ENCODE measurements around the gene PRUNE2.

PRUNE2 gene

GRCh38 chr9:76902395-76902794, 3.5 kb downstream of the PRUNE2 start:
- no peak for DNase-seq

GRCh38 chr9:76901801-76902200, 4.1 kb downstream of the PRUNE2 start:
- DNase-seq = peak in 4 of 58 donors; percentile 7 to 41 (median 28)

- DNase-seq = no peak
These were observed 5.0 kb downstream of the PRUNE2 start for GRCh38 chr9:76900884-76901440.

GRCh38 chr9:76898786-76899185, 7.1 kb downstream of the PRUNE2 start:
- no peak for DNase-seq

- no peak for DNase-seq
These were observed 7.9 kb downstream of the PRUNE2 start for GRCh38 chr9:76897804-76898525.

GRCh38 chr9:76896035-76896434, 9.9 kb downstream of the PRUNE2 start:
- no peak for DNase-seq

GRCh38 chr9:76895186-76895585, 10.7 kb downstream of the PRUNE2 start:
- DNase-seq = no peak

- peak in 14 of 58 donors; percentile 7 to 71 (median 37) for DNase-seq
These were observed 11.7 kb downstream of the PRUNE2 start for GRCh38 chr9:76894198-76894597.

- DNase-seq = peak in 47 of 58 donors; percentile 11 to 91 (median 51)
These were observed 12.4 kb downstream of the PRUNE2 start for GRCh38 chr9:76893395-76893932.

- no peak for DNase-seq
These were observed 14.0 kb downstream of the PRUNE2 start for GRCh38 chr9:76891874-76892273.

GRCh38 chr9:76891279-76891678, 14.6 kb downstream of the PRUNE2 start:
- DNase-seq = no peak

- DNase-seq = no peak
These were observed 18.0 kb downstream of the PRUNE2 start for GRCh38 chr9:76887951-76888350.

GRCh38 chr9:76887003-76887821, 18.7 kb downstream of the PRUNE2 start:
- peak in 2 of 58 donors; percentile 20 to 29 for DNase-seq

- no peak for DNase-seq
These were observed 19.6 kb downstream of the PRUNE2 start for GRCh38 chr9:76886318-76886717.

GRCh38 chr9:76884823-76885222, 21.1 kb downstream of the PRUNE2 start:
- no peak for DNase-seq

- no peak for DNase-seq
These were observed 22.5 kb downstream of the PRUNE2 start for GRCh38 chr9:76883341-76883855.

GRCh38 chr9:76882686-76883085, 23.2 kb downstream of the PRUNE2 start:
- DNase-seq = no peak

- no peak for DNase-seq
These were observed 25.7 kb downstream of the PRUNE2 start for GRCh38 chr9:76880210-76880609.

GRCh38 chr9:76878933-76879332, 27.0 kb downstream of the PRUNE2 start:
- no peak for DNase-seq

GRCh38 chr9:76877961-76878360, 28.0 kb downstream of the PRUNE2 start:
- DNase-seq = no peak

GRCh38 chr9:76876098-76876497, 29.8 kb downstream of the PRUNE2 start:
- DNase-seq = no peak

- no peak for DNase-seq
These were observed 32.1 kb downstream of the PRUNE2 start for GRCh38 chr9:76873821-76874220.

Data from anterior cingulate cortex (tissue), 58 donors.